Liver (tissue), 3 donors: ENCODE data around the gene POMT1.

Experiments used
- ATF3 ChIP-seq: IDR thresholded peaks from 2 replicates; pipeline ENCODE4 v1.6.1; 2016; ENCODE audit warnings: antibody characterized with exemption
- CTCF ChIP-seq: fragments of 150-350 bp; IDR thresholded peaks from 2 replicates; pipeline ENCODE4 v1.5.1; 2017; ENCODE audit warnings: improper control_type of control experiment, low read depth, low read length; ENCODE audit not compliant: missing input control
- FOXA1 ChIP-seq: IDR thresholded peaks from 2 replicates; pipeline ENCODE4 v1.6.1; 2016; ENCODE audit warnings: antibody characterized with exemption
- GABPA ChIP-seq, 2 donors: IDR thresholded peaks in 1 of 2; conservative IDR thresholded peaks in 1 of 2; 2 replicates each; pipeline ENCODE4 v1.6.1; 2016; ENCODE audit warnings: antibody characterized with exemption in 2 of 2, mild to moderate bottlenecking in 1 of 2, moderate library complexity in 1 of 2
- MAX ChIP-seq: IDR thresholded peaks from 2 replicates; pipeline ENCODE4 v1.6.1; 2016; ENCODE audit warnings: antibody characterized with exemption
- NR2F2 ChIP-seq: IDR thresholded peaks from 2 replicates; pipeline ENCODE4 v1.6.1; 2016; ENCODE audit warnings: antibody characterized with exemption
- RAD21 ChIP-seq, 2 donors: IDR thresholded peaks; 2 replicates each; pipeline ENCODE4 v1.6.1; 2016; ENCODE audit warnings: antibody characterized with exemption in 2 of 2, mild to moderate bottlenecking in 2 of 2
- REST ChIP-seq: IDR thresholded peaks from 2 replicates; pipeline ENCODE4 v1.6.1; 2016; ENCODE audit warnings: antibody characterized with exemption, mild to moderate bottlenecking
- SP1 ChIP-seq: IDR thresholded peaks from 2 replicates; pipeline ENCODE4 v1.6.1; 2018; ENCODE audit warnings: antibody characterized with exemption, mild to moderate bottlenecking
- TAF1 ChIP-seq: conservative IDR thresholded peaks from 2 replicates; pipeline ENCODE4 v1.6.1; 2016; ENCODE audit warnings: antibody characterized with exemption, mild to moderate bottlenecking
- YY1 ChIP-seq: IDR thresholded peaks from 2 replicates; pipeline ENCODE4 v1.6.1; 2016; ENCODE audit warnings: antibody characterized with exemption, mild to moderate bottlenecking
- ZBTB33 ChIP-seq: IDR thresholded peaks from 2 replicates; pipeline ENCODE4 v1.6.1; 2016; ENCODE audit warnings: antibody characterized with exemption
- donor health status: healthy.
- donor health status: healthy.

- no peak for TF ChIP-seq CTCF
- no peak for TF ChIP-seq SP1
- no peak for TF ChIP-seq REST
- TF ChIP-seq MAX = no peak
- no peak for TF ChIP-seq YY1
- TF ChIP-seq FOXA1 = no peak
- no peak for TF ChIP-seq GABPA (IDR thresholded peaks at IDR 0.05 in 1 of 2, conservative IDR thresholded peaks at IDR 0.05 in 1 of 2)
- no peak for TF ChIP-seq ZBTB33
- no peak for TF ChIP-seq ATF3
- TF ChIP-seq TAF1 = no peak
- no peak for TF ChIP-seq RAD21 (IDR thresholded peaks at IDR 0.05)
- no peak for TF ChIP-seq NR2F2
Observed at GRCh38 chr9:131495785-131496184, 6.9 kb upstream of the POMT1 start.
